Central memory CD4-positive, alpha-beta T cell (primary cell): ENCODE measurements around the gene MAD1L1.

Source experiments
- DNase-seq: peaks from one replicate; pipeline ENCODE4 v3.0.0; 2022

The MAD1L1 gene

DNA sequence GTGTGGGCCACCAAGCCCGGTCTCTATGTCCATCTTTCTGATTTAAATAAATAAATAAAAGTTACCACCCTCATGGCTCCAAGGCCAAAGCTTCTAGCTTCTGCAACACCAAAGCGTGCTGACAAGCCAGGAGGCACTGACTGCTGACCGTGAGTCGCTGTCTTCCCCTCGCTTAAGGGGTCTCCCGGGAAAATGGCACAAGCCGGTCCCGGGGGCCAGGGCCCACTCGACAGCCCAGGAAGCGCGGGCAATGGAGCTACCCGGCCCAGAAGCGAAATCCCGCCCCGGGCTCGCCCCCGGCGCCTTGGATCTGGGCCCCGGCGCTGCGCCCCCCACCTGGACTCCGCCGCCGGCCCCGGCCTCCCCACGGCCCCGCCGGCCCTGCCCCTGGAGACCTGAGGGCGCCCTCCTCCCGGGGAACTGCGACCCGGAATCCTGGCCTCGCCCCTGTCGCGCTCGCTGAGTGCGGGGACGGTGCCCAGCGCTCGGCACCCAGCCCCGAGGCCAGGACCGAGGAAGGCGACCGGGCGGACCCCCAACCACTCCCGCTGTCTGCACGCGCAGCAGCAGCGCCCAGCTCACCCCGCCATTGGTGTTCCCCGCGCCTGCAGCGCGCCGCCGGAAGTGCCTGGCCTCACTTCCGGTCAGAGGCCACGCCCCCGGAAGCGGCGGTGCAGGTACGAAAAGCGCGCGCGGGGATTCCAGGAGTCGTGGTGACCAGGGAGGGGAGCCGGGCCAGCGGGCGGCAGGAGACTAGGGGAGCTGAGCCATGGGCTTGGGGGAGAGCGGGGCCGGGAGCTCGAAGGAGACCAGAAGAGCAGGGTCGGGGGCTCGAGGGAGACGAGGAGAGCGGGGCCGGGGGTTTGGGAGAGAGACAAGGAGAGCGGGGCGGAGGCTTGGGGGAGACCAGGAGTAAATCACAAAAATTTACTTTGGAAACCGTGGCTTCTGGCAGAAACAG lies 9.1 kb upstream of the MAD1L1 start, which contains the start of the genes MRM2 and NUDT1:
TSS of gene MRM2 (minus strand) at position 626 of the 961 bp plus-strand sequence. CDS start at position 590, 36 bp downstream.
TSS of gene NUDT1 (plus strand) at position 647 of the 961 bp plus-strand sequence. CDS start 2,349 bp downstream, outside the sequence.
- DNase-seq: peak; percentile 44

DNA sequence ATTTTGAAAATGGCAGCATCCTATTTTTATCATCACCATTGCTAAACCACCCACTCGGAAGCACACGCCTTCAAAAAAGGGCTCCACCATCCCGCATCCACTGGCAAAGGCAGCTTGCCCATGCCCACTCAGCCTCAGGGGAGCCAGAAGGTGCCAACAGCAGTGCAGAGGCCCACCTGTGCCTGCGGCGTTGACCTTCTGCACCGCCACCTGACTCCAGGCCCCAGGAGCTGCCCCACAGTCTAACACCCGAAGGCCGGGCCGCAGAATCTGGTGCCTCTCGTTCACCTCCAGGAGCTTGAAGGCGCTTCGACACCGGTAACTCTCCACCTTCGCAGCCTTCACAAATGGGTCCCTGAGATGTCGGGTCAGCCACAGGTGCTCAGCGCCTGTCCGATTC lies 6.5 kb upstream of the MAD1L1 start:
- no peak for DNase-seq

DNA sequence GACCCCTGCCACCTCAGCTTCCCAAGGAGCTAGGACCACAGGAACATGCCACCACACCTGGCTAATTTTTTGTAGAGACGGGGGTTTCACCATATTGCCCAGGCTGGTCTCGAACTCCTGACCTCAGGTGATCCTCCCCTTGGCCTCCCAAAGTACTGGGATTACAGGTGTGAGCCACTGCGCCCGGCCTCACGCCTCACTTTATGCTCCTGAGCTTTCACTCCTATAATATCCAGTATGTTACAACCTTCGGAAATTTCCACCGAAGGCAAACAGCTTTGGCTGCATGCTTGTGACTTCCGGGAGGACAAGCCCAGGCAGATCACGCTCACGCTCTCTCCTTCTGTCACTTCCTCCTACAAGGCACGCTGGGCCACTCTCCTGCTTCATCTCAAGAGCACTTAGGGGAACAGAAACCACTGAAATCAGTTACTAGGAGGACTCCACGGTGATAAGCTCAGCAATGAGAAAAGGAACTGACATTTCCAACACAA lies 4.4 kb upstream of the MAD1L1 start:
- DNase-seq: no peak

DNA sequence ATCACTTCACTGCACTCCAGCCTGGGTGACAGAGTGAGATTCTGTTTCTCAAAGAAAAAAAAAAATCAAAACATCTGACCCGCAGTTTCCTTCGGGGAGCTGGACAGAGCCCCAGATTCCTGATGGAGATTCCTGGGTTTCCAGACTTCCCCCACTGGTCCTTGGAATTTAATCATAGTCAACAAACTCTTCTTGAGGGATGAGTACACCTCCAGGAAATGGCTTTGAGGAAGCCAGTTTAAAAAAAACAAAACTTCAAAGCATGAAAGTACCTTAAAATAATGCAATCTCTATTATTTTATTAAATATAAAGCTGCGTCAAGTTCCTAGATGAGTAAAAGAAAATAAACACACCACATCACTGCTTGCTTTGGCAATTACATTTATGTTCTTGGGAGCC lies 1.2 kb upstream of the MAD1L1 start:
- DNase-seq: no peak

DNA sequence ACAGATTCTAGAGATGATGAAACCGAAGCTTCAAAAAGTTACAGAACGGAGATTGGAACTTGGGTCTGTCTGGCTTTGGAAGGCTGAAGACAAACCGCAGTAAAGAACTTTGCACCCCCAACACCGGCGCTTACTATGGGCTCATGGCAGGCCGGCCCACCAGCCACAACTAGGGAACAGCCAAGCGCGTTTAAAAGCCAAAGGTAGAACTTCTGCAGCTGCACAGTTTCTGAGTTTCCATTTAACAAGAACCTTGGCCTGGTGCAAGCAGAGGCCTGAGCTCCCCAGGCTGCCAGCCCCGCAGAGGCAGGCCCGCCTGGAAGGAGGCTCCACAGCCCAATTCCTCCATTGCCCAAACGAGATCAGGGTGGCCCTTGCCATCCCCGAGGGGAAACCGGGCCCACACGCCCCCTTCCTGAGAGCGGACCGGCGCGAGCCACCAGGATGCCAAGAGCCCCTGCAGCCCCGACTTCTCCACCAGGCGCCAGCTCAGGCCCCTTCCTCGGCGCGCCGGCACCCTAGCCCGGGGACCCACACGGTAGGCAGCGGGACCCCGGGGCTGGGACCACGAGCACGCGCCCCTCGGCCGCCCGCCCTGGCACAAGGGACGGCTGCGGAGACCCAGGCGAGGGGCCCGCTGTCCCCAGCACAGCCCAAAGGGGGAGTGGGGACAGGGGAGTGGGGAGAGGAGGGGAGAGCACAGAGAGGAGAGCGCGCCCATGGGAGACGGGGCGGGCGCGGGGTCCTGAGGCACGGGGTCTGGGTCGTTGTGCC lies 566 bp downstream of the MAD1L1 start:
- peak; percentile 20 for DNase-seq

DNA sequence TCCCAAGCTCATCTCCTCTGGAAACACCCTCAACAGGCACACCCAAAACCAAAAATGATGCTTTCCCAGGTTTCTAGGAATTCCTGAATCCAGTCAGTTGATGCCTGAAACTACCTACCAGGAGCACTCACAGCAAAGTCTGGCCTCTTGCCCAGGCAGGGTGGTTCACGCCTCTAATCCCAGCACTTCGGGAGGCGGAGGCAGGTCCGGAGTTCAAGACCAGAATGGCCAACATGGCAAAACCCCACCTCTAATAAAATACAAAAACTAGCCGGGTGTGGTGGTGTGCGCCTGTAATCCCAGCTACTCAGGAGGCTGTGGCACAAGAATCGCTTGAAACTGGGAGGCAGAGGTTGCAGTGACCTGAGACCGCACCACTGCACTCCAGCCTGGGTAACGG lies 1.9 kb downstream of the MAD1L1 start:
- DNase-seq: no peak

DNA sequence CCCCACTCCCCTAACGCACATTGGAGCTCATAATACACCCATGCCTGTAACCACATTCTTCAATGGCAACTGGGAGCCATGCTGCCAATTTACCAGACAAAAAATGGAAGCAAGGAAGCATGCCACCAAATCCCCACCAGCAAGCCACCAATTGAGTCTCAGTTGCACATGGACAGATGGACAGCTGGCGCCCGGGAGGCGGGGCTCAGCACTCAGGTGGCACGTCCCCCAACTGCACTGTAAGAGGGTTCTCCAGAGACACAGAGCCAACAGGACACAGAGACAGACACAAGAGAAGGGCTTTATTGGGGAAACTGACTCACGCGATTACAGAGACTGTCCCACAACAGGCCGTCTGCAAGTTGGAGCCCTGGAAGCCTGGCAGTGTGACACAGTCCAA lies 2.5 kb downstream of the MAD1L1 start:
- DNase-seq: no peak

DNA sequence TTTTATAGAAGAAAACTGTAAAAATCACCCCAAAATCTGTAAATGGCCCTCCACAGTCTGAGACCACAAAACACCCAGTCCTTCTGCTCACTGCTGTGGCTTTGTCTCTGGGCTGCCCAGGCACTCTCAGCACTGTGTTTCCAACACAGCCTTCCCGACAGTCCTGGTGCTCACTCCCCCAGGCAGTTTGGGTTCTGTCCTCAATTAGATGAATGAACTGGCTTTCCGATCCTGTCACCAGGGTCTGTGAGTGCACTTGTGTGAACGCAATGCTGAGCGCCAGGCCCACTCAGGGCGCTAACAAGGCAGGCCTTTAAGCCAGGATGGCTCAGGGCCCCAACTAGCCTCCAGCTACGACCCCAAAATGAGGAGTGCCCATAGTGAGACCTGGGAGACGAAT lies 3.3 kb downstream of the MAD1L1 start:
- DNase-seq: no peak

DNA sequence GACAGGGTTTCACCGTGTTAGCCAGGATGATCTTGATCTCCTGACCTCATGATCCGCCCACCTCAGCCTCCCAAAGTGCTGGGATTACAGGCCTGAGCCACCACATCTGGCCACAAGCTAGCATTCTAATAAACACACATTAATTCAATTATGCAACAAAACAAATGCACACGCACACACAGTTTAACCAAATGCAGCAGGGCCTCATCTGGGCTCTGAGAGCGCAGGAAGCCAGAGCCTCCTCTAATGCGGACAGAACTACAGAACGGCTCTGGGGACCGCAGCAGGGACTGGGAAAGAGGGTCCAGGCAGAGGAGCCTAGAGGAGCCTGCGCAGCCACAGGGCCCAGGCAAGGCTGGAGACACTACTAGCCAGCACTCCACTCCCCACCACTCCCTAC lies 3.8 kb downstream of the MAD1L1 start:
- DNase-seq: no peak

DNA sequence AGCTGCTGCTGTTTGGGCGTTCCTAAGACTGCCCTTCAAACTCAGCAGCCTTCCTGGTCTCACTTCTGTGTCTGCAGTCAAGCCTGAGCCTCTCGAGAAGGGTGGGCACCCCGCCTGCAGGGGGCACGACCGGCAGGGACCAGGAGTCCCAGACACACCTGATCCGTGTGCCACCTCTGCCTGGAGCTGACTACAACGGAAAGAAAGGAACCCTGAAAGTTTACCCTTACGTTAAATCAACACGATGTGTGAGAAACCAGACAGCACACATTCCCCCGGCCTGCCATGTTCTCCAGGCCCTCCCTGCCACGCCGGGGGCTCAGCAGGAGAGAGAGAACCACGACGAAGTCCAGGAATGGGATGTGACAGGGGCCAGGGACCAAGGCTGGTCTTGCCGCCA lies 5.0 kb downstream of the MAD1L1 start:
- DNase-seq: no peak

DNA sequence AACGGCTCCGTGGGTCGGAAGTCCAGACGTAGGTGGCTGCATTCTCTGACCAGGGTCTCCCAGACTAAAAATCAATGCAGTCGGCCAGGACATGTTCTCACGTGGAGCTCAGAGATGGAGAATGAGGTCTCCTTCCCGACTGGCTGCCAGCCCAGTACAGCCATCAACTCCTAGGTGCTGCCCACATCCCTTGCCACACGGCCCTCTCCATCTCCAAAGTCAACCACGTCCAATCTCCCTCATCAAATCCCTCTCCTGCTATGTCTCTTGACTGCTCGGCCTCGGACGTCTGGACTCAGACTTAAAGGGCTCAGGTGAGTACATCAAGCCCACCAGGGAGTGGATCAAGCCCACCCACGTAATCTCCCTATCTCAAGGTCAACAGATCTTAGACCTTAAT lies 6.9 kb downstream of the MAD1L1 start:
- DNase-seq: no peak

DNA sequence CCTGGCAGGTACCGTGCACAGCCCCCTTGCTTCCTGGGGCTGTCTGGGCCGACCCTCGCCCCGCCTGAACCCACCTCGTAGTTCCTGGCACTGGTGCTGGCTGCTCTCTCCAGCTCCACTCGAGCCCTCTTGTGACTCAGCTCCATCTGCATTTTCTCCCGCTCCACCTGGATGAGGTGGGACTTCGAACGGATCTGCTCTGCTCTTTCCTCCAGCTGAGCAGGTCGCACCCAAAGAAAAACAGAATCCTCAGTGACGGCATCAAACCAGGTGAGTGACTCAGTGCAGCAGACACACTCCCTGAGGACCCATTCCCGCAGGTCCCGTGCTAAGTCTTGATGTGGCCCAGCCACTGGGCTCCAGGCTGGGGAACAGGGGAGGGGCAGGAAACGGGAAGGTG lies 7.4 kb downstream of the MAD1L1 start:
- no peak for DNase-seq

DNA sequence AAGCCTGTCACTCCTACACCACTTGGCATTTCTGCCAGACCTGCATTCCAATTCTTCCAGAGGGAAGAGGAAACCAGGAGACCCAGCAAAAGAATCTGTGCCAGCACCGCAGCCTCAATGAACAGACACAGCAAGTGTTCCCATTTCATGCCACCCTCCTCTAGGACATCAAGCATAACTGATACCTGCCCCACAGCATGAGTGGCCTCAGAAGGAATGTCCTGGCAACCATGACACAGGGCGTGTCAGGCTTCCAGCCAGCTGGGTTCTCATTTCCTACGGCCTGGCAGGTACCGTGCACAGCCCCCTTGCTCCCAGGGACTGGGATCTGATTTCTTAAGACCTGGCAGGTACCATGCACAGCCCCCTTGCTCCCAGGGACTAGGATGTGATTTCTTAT lies 7.8 kb downstream of the MAD1L1 start:
- DNase-seq: no peak

DNA sequence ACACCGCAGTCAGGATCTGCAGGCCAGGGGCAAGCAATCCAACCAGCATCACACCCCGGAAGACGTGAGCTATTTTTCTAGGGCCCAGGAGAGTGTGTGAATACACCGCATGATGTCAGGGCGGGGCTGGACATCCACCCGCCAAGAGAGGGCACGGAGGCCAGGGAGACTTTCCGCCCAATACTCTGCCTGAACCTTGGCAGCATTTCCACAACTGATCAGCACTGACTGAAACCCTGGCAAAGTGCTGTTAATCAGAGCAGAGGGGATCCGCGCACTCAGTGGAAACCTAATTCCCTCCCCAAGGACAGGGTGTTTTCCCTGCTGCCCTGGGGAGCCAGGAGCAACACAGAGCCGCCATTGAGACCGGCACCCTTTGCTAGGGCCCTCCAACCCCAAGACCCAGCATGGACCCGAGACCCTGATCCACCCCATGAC lies 8.2 kb downstream of the MAD1L1 start:
- DNase-seq: no peak

DNA sequence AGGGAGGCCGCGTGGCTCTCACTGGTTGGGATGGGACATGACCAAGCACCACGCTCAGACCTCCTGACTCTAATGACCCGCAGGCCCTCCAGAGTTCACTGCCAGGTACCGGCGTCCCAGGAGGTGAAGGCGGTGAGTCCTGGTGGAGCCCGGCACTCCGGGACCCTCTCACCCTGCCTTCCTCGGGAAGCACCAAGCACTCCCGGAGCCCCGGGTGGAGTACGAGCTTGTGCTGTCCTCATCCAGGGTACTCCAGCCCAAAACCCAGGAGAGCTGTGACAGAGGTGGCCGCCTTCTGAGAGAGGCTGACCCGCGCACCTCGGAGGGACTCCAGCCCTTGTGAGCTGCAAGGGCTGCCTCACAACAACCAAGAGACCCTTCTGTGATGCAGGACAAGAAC lies 9.4 kb downstream of the MAD1L1 start:
- no peak for DNase-seq

DNA sequence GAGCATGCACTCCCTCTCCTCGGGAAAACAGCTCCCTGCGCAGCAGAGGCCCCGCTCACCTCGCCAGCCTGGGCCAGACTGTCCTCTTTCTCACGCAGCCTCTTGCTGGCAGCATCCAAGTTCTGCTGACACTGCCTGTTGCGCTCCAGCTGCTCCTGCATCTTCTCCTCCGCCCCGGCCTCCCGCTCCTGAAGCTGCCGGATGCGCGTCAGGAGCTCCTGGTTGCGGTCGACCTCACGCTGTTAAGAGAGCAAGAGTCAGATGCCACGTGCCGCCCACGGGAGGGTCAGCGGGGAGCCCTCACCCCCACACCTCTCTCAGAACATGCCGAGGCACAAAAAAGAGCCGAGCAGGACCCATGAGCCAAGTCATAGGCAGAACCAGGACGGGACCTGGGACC lies 10.2 kb downstream of the MAD1L1 start:
- DNase-seq: no peak

DNA sequence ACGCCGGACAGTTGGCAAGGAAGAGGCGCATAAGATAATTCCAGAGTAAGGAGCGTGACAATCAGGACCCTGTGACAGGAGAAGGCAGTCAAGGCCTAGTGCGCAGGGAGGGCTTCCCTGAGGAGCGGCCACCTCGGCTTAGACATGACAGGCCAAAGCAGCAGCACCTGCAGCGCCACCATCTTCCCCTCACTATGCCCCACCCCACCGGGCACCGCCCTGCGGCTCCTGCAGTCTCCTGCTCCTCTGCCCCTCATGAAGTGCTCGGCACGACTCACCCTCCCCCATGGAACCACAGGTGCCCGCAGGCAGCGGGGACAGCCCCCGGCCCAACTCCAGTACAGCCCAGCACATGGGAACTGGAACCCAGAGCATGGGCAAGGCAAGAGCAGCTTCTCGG lies 11.8 kb downstream of the MAD1L1 start:
- DNase-seq: no peak

DNA sequence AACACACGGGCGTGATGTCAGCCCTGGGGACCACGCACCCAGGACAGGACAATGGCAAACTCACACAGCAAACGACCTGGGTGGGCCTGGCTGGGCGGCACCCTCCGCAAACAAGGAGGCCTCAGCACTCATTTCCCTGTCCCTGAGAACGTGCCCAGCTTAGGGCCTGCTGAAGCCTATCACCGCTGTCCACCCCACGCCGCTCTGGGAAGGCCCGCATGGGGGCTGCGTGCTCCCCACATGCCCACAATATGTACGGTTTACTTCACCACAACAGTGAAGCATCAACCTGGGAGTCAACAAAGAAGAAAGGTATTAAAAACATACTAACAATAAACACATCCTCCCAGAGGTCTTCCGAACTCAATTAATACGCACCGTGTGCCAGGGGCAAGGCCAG lies 12.2 kb downstream of the MAD1L1 start:
- DNase-seq: no peak

DNA sequence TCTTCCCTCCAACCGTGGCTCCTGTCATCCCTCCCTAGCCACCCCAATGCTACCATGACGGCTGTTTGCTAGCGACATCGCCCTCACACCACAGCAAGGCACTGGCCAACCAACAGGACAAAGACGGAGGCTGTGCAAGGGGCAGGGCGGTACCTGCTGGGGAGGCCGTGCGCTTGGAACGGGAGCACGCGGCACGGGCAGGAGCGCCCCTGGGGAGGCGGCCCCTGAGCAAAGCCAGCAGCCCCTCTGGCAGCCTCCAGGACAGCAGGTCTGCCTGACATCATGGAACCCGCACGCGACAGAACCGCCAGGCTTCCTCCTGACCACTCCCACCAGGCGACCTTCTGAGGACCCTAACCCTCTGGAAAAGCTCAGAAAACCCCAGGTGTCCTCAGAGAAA lies 12.7 kb downstream of the MAD1L1 start:
- no peak for DNase-seq

DNA sequence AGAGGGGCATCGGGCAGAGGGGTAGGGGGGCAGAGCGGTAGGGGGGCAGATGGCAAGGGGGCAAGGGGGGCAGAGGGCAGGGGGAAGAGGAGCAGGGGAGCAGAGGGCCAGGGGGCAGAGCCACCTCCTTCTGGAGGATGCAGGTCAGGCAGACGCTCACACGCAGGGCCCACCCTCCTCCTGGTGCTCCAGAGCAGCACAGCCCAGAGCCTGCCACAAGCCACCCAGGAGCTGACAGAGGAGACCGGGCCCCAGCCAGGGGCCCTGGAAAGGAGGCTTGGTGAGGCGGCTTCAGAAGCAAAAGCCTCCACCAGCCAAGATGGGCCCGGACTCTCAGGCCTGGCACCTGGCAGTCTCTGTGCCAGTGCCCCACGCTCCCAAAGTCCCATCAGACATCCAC lies 13.1 kb downstream of the MAD1L1 start:
- DNase-seq: no peak

DNA sequence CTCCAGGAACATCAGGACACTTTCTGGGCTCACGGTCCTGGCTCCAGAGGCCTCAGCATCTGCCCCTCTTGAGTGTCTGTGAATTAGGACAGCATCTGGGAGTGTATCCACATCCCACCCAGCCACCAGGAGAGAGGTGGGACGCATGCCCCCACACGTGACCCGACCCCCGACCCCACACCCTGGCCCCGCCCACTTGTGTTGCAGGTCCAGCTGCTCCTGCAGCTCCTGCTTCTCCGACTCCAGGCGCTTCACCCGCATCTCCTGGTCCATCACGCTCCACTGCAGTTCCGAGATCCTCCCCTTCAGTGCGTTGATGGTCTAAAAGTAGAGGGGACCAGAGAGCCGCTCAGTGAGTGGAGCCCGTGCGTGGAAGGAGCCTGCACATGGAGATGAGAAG lies 13.6 kb downstream of the MAD1L1 start:
- no peak for DNase-seq

DNA sequence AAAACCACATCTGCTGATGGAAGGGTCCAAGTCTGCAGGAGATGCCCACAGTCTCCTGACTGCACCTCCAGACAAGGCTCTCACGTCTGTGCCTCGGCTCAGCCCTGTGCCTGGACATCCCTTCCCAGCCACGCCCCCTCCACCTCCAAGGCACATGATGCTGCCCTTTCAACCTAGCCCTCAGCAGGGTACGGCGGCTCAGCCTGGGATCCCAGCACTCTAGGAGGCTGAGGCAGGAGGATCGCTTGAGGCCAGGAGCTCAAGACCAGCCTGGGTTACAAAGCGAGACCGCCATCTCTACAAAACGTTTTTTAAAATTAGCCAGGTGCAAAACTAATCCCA lies 14.3 kb downstream of the MAD1L1 start:
- DNase-seq: no peak

DNA sequence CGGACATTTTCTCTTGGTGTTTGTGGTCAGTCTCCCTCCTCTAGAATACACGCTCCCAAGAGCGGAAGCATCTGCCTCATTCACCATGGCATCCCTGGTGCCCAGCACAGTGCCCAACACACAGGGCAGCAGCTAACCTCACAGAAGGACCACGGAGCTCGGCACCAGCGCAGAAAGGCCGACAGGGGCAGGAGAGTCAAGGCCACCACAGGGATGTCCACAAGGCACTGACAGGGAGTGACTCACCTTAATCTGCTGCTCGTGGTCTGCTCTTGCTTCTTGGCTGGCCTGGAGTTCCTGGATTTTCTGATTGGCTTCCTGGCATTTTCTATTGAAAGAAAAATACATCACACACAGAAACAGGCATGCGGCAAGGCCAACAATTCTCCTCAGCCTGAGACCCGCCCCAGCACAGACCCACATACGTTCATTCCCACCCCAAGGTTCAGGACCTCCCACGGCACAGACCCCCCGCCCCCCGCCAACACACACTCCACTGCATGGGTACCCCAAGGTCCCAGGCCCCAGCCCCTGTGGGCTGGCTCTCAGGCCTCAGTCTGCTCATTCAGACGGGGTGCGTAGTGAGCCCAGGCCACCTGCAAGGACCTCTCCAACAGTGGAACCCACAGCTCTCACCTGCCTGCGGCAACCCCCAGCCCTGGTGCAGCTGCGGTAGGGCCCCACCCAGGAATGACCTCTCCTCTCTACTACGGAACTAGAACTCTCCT lies 14.9 kb downstream of the MAD1L1 start:
- no peak for DNase-seq
